Stimulated activated memory B cell treated with anti-CD40 and anti-IgM and Interleukin-4, amounts not matched to agents 10 μg/mL and 1 μg/mL and 100 μg/mL, for 72 hours (primary cell): ENCODE measurements around the gene C19orf38.

ENCODE experiments used
- ATAC-seq: fragments of 150-1000 bp; cut with Tn5 transposase; 2 replicates; pipeline ENCODE4 v1.10.0; 2021
- H3K27ac Mint-ChIP-seq: one replicate; pipeline ENCODE4 v1.8.0; 2022; ENCODE audit warnings: mild to moderate bottlenecking, mixed read lengths
- H3K27me3 Mint-ChIP-seq: one replicate; pipeline ENCODE4 v1.8.0; 2022; ENCODE audit warnings: mixed read lengths
- H3K36me3 Mint-ChIP-seq: one replicate; pipeline ENCODE4 v1.8.0; 2022; ENCODE audit warnings: mixed read lengths
- H3K4me1 Mint-ChIP-seq: one replicate; pipeline ENCODE4 v1.8.0; 2022; ENCODE audit warnings: mixed read lengths
- H3K4me3 Mint-ChIP-seq: one replicate; pipeline ENCODE4 v1.8.0; 2022; ENCODE audit warnings: mild to moderate bottlenecking, moderate library complexity, mixed read lengths
- H3K9me3 Mint-ChIP-seq: one replicate; pipeline ENCODE4 v1.8.0; 2022; ENCODE audit warnings: mixed read lengths

C19orf38 gene

GRCh38 chr19:10817291-10818038, 30.8 kb upstream of the C19orf38 start:
- no peak for ATAC-seq
- Mint-ChIP-seq H3K4me1 (peaks cover 8% of the 10 kb centered on the region), H3K36me3 (peaks cover 37% of the 10 kb centered on the region), H3K4me3 (no peak overlapping the region), H3K9me3 (no peaks in the 10 kb centered on the region), H3K27me3 (no peaks in the 10 kb centered on the region), H3K27ac (peak overlapping the region; percentile 10)

- no peaks in the 10 kb centered on the region for H3K9me3 Mint-ChIP-seq
- no peak overlapping the region for H3K4me3 Mint-ChIP-seq
- H3K27ac Mint-ChIP-seq: peak overlapping the region; percentile 10
- H3K4me1 Mint-ChIP-seq: peaks cover 1% of the 10 kb centered on the region
- peaks cover 34% of the 10 kb centered on the region for H3K36me3 Mint-ChIP-seq
- no peak for ATAC-seq
- H3K27me3 Mint-ChIP-seq: no peaks in the 10 kb centered on the region
These were observed 29.7 kb upstream of the C19orf38 start for GRCh38 chr19:10818301-10819123.

DNA sequence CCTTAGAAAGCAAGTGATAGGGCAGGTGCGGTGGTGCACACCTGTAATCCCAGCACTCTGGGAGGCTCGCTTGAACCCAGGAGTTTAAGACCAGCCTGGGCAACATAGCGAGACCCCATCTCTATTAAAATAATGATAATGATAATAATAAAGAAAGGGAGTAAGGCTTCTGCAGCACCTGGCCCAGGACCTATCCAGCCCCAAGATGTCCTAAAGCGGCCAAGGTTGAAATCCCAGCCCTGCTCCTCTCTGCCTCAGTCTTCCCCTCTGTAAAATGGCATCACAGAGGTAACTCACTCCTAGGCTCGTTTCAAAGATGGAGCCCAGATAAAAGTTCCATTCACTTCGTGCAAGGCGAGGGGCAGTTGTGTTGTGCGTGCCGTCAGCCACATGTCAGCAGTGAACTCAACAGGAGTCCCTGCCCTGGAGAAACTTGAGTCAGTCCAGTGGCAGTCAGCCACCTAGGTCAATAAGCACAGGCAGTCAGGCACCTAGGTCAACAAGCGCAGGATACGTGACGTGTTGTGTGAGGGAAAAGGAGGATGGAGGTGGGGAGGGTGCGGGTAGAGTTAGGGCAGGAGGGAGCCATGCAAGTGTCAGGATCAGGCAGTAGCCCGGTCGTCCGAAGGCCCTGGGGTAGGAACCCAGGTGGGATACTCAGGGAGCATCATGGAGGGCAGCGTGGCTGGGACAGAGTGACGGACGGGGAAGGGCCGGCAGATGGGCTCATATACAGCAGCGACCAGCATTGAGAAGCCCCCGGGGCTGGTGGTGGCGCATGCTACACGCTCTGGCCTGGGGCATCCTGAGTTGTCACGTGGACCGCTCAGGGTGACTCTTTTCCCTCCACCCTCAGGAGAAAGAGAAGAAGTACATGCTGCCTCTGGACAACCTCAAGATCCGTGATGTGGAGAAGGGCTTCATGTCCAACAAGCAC, 28.8 kb upstream of the C19orf38 start:
- H3K9me3 Mint-ChIP-seq: no peaks in the 10 kb centered on the region

GRCh38 chr19:10820173-10820572, 28.0 kb upstream of the C19orf38 start:
- Mint-ChIP-seq H3K4me1 (no peaks in the 10 kb centered on the region), H3K27me3 (no peaks in the 10 kb centered on the region), H3K27ac (peak overlapping the region; percentile 0), H3K36me3 (peaks cover 39% of the 10 kb centered on the region), H3K9me3 (no peaks in the 10 kb centered on the region), H3K4me3 (no peak overlapping the region)
- peak; percentile 48 for ATAC-seq

More for the DNA sequence above, 28.8 kb upstream of the C19orf38 start:
- Mint-ChIP-seq H3K27me3 (no peaks in the 10 kb centered on the region), H3K4me1 (no peaks in the 10 kb centered on the region), H3K4me3 (no peak overlapping the region), H3K36me3 (peaks cover 36% of the 10 kb centered on the region), H3K27ac (peak overlapping the region; percentile 0)
- ATAC-seq: no peak

- H3K4me1 Mint-ChIP-seq: no peaks in the 10 kb centered on the region
- no peak overlapping the region for H3K4me3 Mint-ChIP-seq
- H3K9me3 Mint-ChIP-seq: no peaks in the 10 kb centered on the region
- no peak for ATAC-seq
- peaks cover 52% of the 10 kb centered on the region for H3K36me3 Mint-ChIP-seq
- no peak overlapping the region for H3K27ac Mint-ChIP-seq
- H3K27me3 Mint-ChIP-seq: no peaks in the 10 kb centered on the region
These were observed 24.5 kb upstream of the C19orf38 start for GRCh38 chr19:10823690-10824089.

DNA sequence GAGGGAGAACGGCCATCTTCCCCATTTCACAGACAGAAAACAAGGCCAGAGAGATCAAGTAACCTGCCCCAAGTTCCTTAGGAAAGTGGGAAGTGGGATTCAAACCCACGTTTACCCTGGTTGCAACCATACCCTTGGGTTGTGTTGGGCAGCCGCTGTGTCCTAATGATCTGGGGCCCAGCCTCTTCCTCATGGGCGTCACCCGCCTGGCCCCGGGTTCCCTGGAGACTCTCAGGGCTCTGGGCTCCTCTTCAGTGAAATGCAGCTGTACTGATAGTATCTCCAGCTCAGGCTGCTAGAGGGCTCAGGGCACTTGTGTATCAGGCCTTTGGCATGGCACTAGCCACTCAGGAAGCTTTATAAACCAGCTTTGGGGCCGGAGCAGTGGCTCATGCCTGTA, 22.0 kb upstream of the C19orf38 start:
- Mint-ChIP-seq H3K27me3 (no peaks in the 10 kb centered on the region), H3K4me1 (no peaks in the 10 kb centered on the region), H3K9me3 (no peaks in the 10 kb centered on the region), H3K4me3 (no peak overlapping the region), H3K27ac (no peak overlapping the region), H3K36me3 (peaks cover 38% of the 10 kb centered on the region)
- ATAC-seq: no peak

DNA sequence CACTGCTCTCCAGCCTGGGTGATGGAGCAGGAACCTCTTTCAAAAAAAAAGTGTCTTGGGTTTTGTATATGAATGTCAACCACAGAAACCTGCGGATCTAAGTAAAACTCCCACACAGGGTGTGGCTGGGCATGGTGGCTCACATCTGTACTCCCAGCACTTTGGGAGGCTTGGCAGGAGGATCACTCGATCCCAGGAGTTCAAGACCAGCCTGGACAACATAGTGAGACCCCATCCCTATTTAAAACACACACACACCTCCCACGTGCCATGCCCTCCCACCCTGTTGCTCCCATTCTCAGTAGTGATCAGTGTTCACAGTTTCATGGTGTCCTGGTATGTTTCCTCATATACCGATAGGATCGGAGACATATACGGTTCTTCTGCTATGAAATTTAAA, 21.4 kb upstream of the C19orf38 start:
- H3K4me3 Mint-ChIP-seq: no peak overlapping the region
- no peak for ATAC-seq
- peaks cover 36% of the 10 kb centered on the region for H3K36me3 Mint-ChIP-seq
- H3K27ac Mint-ChIP-seq: no peak overlapping the region
- H3K4me1 Mint-ChIP-seq: no peaks in the 10 kb centered on the region
- H3K9me3 Mint-ChIP-seq: no peaks in the 10 kb centered on the region
- H3K27me3 Mint-ChIP-seq: no peaks in the 10 kb centered on the region

- no peak overlapping the region for H3K4me3 Mint-ChIP-seq
- peaks cover 40% of the 10 kb centered on the region for H3K36me3 Mint-ChIP-seq
- no peaks in the 10 kb centered on the region for H3K4me1 Mint-ChIP-seq
- no peaks in the 10 kb centered on the region for H3K9me3 Mint-ChIP-seq
- H3K27me3 Mint-ChIP-seq: no peaks in the 10 kb centered on the region
- ATAC-seq: no peak
- H3K27ac Mint-ChIP-seq: peak overlapping the region; percentile 38
These were observed 19.0 kb upstream of the C19orf38 start for GRCh38 chr19:10828981-10829821.

- no peaks in the 10 kb centered on the region for H3K27me3 Mint-ChIP-seq
- ATAC-seq: no peak
- peak overlapping the region; percentile 38 for H3K27ac Mint-ChIP-seq
- peaks cover 33% of the 10 kb centered on the region for H3K36me3 Mint-ChIP-seq
- no peak overlapping the region for H3K4me3 Mint-ChIP-seq
- H3K9me3 Mint-ChIP-seq: no peaks in the 10 kb centered on the region
- H3K4me1 Mint-ChIP-seq: no peaks in the 10 kb centered on the region
These were observed 18.2 kb upstream of the C19orf38 start for GRCh38 chr19:10829967-10830366.

DNA sequence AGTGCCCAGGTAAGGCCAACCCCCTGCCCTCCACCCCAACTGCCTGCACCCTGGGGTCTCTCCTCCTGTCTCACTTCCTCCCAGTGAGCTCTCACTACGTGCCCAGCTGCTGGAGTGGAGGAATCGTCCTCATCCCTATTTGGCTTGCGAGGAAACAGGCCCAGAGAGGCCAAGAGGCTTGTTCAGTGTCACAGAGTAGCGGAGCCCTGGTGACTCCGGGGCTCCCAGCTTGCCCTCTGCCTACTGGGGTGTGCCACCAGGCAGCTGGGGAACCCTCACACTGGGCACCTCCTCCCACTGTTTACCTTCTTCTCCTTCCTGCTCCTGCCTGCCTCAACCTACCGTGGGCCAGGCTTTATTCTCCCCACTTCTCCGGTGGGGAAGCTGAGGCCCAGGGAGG, 17.8 kb upstream of the C19orf38 start:
- Mint-ChIP-seq H3K27ac (peak overlapping the region; percentile 38), H3K27me3 (no peaks in the 10 kb centered on the region), H3K4me1 (peaks cover 3% of the 10 kb centered on the region), H3K9me3 (peaks cover under 1% of the 10 kb centered on the region), H3K4me3 (no peak overlapping the region), H3K36me3 (peaks cover 31% of the 10 kb centered on the region)
- no peak for ATAC-seq

DNA sequence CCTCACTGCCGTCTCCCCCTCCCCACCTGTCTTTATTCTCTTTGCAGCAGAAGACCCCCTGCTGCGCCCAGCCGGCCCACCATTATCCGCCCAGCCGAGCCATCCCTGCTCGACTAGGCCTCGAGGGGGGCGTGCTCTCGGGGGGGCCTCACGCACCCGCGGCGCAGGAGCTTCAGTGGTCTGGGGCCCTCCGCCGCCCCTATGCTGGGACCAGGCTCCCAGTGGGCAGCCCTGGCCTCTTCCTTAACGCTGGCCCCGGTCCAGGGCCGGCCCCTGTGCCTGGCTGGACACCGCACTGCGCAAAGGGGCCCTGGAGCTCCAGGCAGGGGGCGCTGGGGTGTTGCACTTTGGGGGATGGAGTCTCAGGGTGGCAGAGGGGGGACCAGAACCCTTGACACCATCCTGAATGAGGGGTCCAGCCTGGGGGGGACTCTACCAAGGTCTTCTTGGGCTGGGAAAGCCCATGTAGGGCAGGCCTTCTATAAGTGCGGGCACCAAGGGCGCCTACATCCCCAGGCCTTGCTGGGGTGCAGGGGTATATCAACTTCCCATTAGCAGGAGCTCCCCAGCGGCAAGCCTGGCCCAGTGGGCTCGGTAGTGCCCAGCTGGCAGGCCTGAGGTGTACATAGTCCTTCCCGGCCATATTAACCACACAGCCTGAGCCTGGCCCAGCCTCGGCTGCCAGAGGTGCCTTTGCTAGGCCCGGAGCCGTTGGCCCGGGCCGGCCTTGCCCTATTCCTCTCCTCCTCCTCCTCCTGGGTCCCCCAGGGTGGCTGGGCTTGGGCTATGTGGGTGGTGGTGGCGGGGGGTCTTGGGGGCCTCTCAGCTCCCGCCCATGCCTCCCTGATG, 17.1 kb upstream of the C19orf38 start:
- Mint-ChIP-seq H3K27ac (no peak overlapping the region), H3K36me3 (peaks cover 28% of the 10 kb centered on the region), H3K27me3 (no peaks in the 10 kb centered on the region), H3K4me1 (peaks cover 10% of the 10 kb centered on the region), H3K4me3 (no peak overlapping the region), H3K9me3 (peaks cover 3% of the 10 kb centered on the region)
- ATAC-seq: no peak

GRCh38 chr19:10831987-10832938, 16.0 kb upstream of the C19orf38 start:
- H3K36me3 Mint-ChIP-seq: peaks cover 29% of the 10 kb centered on the region
- no peaks in the 10 kb centered on the region for H3K27me3 Mint-ChIP-seq
- no peak for ATAC-seq
- peak overlapping the region; percentile 11 for H3K27ac Mint-ChIP-seq
- H3K4me1 Mint-ChIP-seq: peaks cover 17% of the 10 kb centered on the region
- H3K4me3 Mint-ChIP-seq: no peak overlapping the region
- H3K9me3 Mint-ChIP-seq: peaks cover 10% of the 10 kb centered on the region

DNA sequence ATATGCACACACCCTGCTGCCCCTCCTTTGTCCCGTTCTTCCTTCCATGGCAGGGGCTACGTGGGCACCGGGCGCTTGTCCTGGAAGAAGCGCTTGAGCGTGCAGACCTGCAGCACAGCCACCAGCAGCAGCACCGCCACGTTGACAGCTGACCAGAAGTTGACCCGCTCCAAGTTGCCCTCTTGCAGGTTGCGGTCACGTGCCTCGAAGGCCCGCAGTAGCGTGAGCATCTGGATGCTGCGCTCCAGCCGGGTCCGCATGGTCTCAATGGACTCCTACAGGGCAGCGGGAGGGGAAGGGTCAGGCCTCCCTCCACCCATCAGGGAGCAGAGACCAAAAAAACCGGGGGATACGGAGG, 15.3 kb upstream of the C19orf38 start:
- peaks cover 29% of the 10 kb centered on the region for H3K36me3 Mint-ChIP-seq
- H3K9me3 Mint-ChIP-seq: peaks cover 10% of the 10 kb centered on the region
- ATAC-seq: no peak
- no peak overlapping the region for H3K4me3 Mint-ChIP-seq
- H3K27ac Mint-ChIP-seq: no peak overlapping the region
- H3K27me3 Mint-ChIP-seq: no peaks in the 10 kb centered on the region
- peaks cover 17% of the 10 kb centered on the region for H3K4me1 Mint-ChIP-seq
